GM21515 (cell line): Measurements from ENCODE around the gene SCD.
A peak's percentile ranks its signal among the peaks of the same experiment; 100 is the strongest.

ENCODE experiments used
- ATAC-seq: cut with Tn5 transposase; IDR thresholded peaks from one replicate; pipeline ENCODE4 v1.9.1; 2021; ENCODE audit not compliant: unreplicated experiment

The SCD gene

DNA sequence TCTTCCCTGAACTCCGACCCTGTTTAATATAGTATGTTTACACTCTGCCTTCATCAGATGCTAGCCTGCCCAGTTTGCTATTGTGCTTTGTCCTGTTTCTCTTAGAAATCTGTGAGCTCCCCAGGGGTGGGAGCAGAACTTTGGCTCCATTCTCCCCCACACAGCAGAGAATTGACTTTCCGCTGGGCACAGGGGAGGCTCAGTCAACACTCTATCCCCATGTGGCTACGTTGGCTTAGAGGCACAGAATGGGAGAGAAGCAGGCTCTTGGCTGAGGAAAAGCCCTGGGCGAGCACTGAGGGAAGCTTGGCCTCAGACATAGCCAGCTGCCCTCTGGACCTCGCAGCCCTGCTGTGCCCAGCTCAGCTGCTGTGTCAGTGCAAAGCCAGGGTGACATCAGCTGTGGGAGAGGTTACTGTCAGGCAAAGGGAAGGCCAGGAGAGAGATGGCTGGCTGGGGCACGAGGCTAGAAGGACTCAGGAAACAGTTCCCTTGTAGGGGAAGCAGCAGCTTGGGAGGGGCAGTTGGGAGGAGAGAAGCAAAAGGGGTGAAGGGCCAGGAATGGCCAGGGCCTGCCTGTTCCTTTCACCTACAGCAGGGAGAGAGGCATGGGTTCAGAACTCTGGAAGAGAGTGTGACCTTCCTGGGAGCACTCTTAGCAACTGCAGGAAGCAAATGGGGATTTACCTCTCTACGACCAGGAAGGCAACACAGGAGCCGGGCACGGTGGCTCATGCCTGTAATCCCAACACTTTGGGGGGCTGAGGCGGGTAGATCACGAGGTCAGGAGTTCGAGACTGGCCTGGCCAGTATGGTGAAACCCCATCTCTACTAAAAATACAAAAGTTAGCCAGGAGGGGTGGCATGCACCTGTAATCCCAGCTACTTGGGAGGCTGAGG lies 5.8 kb upstream of the SCD start:
- no peak for ATAC-seq

DNA sequence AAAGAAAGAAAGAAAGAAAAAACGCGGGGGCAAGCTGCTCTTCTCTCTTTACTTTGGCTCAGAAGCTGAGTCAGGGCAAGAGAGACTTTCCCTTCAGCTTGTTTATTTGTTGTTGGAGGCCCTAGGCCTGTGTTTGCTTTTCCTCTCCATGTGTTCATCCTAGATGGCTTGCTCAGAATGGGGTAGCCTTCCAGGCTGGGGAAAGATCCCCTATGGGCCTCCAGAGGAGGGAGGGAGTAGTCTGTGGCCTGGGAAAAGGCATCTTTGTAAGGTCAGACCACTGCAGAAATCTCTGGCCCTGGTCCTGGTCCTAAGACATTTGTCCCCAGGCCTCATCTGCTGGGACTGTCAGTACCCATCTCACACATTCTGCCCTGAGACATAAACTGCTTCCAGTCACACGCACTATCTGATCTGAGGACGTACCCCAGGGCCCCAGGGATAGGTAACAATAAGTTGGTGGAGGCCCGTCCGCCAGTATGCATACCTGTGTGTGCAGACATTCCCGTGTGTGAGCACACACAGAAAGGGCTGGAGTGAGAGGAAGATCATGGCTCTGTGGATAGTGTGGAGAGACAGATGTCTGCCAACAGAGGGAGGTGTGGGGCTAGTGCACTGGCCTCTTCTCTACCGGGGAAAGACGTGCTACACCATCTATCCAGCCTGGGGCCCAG lies 4.9 kb upstream of the SCD start:
- ATAC-seq = no peak

DNA sequence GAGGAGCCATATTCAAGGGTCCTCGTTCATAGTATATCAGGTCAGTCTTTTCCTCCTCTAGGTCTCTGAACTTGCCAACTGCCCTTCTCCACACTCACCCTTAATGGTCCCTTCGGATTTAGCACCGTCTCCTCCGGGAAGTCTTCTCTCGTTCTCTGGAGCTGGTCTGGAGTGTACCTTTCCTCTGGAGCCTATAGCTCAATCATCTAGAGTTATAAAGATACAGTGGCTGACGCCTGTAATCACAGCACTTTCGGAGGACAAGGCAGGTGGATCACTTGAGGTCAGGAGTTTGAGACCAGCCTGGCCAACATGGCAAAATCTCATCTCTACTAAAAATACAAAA lies 4.4 kb upstream of the SCD start:
- no peak for ATAC-seq

DNA sequence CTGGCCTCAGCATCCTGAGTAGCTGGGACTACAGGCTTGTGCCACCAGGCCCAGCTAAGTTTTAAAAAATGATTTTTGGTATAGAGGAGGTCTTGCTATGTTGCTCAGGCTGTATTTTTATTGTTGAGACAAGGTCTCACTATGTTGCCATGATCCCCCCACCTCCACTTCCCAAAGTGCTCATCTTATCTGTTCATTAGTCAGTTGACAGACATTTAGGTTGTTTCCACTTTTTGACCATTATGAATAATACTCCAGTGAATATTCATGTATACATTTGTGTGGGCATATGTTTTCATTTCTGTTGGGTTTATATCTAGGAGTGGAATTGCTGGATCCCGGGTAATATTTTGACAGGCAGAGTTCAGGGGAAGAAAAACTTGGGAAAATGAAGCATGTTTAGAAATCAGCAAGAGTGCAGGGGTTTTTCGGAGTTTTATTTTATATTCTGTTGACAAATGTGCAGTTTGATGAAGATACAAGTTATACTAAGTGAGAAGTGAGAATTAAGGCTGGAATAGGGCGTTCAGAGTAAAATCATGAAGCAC lies 2.7 kb upstream of the SCD start:
- no peak for ATAC-seq

DNA sequence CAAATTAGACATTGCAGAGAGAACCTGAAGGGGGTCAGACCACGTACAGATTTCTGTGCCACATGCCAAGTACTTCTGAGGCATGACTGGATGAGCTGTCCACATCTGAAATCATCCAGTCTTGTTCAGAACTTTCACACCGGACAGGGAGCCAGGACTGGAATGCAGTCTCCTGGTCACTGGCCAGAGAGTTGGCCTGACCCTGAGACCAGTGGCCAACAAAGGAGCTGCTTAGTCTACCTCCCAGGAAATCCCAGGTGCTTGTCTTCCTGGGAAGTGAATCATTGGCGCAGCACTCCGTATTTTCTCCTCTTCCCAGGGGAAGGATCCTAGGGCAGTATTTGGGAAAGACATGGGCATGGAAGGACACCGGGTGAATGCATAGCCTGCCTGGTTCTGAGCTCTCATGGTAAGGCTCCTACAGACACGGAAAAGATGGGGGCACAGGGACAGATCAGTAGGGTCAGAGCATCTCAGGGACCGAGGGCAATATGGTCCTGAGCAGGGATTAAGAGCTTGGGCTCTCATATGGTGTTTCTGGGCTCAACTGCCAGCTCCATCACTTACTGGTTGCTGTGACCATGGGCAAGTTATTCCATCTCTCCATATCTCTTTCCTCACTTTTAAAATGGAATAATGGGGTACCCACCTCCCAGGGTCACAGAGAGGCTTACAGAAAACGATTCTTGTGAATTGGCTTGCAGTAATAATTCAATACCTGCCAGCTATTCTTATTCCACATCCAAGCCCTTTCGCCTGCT lies 1.3 kb upstream of the SCD start:
- no peak for ATAC-seq

DNA sequence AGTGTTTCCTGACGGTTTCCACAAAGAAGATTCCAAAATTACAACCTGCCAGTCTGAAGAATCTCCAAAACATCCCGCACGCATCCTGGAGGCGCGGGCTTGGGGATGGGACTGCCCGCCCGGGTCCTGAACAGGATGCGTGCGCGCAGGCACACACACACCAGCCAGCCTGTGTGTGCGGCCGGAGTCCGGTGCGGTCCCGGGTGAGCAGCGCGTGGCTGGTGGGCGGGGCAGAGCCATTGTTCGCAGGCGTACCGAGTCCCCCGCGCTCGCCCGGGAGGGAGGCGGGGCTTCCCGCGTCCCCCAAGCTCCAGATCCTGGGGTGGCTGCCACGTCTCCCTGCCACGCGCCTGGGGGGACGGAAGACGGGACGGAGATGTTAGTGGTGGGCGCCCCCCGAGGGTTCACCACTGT lies 675 bp upstream of the SCD start:
- peak; percentile 41 for ATAC-seq

DNA sequence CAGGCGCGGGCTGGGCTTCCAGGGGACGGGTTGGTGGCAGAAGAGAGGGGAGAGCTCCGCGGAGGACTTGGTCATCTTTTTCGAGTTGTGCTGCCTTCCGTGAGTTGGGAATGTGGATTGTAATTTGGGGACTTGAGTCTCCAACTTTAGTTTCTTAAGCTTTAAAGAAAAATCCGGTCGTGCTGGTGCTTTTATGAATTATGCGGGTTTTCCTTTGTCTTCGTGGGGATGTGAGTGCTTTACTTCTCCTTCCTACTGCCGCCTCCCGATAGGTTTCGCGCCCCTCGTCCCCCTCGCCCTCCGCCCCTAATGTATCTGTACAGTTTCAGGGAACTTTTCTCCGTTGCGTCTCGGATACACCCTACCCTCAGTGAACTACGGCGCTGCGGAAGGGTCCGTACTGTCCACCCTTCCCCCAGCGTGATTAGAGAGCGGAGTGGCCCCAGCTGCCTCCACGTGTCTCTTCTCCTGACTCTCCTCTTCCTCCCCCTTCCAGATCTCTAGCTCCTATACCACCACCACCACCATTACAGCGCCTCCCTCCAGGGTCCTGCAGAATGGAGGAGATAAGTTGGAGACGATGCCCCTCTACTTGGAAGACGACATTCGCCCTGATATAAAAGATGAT lies 649 bp downstream of the SCD start:
- peak; percentile 3 for ATAC-seq

DNA sequence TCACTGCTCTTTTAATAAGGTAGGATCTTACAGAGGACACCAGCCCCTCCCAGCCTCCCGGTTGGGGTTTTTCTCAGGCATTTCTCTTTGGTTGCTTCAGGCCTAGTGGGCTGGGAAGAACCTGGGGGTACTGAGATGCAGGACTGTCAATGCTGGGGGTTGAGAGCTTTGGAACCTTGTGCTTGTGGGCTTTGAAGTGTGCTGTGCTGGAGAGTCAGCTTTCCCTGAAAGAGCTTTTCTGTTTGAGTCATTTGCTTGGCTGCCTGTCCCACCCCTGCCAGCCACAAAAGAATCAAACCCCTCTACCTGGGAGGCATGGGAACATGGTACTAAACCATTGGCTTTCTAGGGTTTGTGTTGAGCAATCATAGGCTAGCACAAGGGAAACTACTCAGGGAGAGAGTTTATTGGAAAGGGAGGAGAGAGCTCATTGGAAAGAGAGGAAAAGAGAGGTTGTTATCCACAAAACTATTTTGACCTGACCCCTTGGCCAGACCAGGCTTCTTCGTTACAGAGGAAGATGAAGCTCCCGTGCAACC lies 1.4 kb downstream of the SCD start:
- ATAC-seq = no peak

DNA sequence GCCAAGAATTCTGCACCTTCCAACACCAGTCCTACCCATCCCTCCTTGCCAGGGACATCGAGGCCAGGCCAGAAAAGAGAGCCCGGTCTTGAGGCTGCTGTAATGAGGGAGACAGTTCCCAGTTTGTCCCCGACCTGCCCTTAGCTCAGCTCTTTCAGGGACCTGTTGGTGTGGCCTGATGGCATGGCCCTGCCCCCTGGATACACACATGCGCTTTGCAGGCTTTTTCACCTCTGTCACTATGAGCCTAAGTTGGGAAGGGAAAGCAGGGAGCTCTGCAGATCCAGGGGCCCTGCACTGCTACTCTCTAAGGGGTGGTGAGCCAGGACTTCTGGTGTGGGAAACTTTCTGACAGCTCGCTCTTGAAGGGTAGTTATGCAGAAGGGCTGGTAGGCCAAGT lies 2.1 kb downstream of the SCD start:
- ATAC-seq = no peak

DNA sequence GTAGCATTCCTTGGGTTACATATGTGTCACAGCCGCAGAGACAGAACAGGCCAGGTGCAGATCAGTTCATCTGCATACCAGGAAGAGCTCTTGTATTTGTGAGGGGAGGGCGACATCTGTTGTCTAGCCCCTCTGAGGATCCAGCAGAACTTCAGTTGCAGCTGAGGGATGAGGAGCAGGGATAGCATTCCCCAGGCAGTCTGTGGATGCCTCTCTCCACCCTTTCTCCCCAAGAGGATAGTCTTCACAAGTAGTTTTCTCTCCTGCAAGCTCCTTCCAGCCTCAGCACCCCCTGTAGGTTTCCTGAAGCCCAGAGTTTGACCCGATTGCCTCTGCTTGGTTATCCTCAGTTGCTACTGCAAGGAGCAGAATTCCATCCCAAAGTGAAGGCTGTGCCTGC lies 2.6 kb downstream of the SCD start:
- ATAC-seq = no peak

DNA sequence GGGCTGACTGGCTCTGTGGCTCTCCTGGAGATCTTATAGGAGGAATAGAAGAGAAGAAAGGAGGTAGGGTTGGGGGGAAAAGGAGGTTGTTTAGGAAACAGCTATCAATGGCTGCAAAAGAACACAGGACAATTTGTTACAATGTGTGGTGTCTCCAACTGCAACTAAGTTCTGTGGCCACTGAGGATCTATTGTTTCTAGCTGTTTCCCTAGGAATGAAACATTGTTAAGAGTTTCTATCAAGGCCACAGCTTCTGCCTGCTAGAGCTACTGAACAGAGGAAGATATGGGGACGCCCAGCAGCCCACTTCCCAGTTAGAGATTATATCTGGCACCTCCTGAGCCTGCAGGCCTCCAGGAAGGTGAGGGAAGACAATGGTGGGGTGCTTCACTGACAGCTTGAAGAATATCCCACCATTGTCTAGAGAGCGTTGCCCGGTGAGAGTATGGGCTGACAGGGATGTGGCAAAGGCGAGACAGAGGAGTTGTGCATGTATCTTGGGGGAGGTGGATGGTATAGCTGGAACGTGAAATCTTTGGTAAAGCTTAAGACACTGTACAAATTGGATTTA lies 4.0 kb downstream of the SCD start:
- ATAC-seq = no peak

DNA sequence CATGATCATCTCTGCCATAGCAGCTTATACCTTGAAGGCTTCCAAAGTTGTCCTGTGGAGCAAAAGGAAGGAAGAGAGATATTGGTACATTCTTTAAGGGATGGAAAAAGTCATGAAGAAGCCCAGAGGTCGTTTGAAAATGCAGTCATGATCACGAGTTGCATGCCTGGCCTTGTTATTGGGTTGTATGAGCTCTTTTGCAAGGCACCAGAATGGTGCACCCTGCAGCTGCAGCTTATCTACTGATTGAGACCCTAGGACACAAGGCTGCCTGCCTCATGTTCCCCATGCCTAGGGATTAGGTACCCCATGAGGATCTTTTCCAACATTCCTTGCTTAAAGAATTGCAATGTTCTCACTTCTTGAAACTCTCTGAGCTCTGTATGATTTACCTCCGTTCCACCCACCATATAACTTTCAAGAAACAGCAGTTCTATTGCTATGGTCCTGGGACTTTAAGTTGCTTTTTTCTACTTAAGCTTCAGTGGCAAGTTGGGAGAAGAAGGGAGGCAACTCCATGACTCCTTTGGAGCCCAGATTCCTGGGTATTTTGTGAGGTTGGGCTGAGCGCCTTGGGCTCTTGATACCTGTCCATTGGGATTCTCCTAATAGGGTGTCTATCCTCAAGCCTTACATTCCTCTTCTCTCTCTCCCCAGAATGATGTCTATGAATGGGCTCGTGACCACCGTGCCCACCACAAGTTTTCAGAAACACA lies 6.9 kb downstream of the SCD start:
- no peak for ATAC-seq

DNA sequence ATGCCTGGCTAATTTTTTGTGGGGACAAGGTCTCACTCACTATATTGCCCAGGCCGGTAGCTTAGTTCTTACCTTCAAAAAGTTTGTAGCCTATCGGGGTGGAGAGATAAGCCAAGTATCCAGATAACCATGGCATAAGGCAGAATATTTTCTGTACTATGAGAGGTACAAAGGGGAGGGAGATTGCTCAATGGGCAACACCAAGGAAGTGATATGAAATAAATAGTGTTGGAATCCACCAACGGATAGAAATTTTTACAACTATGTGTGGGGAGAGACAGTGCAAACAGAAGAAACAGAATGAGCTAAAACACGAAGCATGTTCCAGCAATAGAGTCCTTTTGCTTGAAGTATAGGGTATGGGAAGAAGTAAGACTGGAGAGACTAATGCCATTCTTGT lies 8.1 kb downstream of the SCD start:
- ATAC-seq = no peak

DNA sequence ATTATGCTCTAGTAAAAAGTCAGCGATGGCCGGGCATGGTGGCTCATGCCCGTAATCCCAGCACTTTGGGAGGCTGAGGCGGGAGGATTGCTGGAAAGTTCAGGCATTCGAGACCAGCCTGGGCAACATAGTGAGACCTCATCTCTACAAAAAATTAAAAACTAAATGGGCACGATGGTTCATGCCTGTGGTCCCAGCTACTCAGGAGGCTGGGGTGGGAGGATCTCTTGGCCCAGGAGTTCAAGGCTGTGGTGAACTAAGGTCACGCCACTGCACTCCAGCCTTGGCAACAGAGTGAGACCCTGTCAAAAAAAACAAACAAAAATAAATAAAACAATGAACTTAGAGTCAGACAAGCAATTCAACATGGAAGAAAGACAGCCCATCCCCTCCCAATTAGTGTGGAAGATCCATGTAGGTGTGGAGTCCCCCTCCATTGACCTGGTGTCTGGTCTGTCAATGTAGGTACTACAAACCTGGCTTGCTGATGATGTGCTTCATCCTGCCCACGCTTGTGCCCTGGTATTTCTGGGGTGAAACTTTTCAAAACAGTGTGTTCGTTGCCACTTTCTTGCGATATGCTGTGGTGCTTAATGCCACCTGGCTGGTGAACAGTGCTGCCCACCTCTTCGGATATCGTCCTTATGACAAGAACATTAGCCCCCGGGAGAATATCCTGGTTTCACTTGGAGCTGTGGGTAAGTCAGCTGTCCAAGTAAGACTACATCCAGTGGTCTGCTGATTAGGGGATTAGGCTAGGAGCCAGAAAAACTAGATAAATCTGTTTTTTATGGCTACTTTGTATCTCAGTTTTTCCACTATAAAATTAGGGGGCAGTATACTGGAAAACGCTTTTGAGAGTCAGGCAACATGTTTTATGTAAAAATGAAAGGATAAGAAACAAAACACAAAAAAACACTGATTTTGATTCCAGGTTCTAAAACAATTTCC lies 9.3 kb downstream of the SCD start:
- ATAC-seq = no peak

DNA sequence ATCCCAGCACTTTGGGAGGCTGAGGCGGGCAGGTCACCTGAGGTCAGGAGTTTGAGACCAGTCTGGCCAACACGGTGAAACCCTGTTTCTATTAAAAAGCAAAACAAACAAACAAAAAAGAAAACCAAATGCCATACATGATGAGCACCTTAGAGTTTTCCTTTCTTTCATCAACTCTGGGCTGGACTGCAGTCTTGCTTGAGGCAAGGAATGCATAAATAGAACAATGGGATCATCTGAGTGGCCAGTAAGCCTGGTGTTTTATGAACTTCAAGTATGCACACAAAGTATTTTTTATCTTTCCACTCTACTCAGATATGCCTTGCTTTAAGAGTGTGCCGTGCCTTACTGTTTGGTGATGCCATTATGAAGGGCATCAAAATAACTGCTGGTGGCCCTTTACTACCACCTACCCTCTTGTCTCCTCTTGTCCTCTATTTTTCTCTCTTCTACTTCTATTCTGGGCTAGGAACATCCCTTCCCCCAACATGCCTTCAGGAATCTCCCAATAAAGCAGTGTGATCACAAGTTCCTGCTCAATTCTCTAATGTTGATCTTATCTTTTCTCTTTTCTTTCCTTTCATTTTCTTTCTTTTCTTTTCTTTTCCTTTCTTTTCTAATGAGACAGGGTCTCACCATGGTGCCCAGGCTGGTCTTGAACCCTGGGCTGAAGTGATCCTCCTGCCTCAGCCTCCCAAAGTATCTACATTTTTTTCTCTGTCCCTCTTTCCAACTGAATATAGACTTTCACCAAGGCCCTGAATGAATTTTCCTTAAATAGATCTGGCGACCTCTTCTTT lies 10.2 kb downstream of the SCD start:
- ATAC-seq = no peak

DNA sequence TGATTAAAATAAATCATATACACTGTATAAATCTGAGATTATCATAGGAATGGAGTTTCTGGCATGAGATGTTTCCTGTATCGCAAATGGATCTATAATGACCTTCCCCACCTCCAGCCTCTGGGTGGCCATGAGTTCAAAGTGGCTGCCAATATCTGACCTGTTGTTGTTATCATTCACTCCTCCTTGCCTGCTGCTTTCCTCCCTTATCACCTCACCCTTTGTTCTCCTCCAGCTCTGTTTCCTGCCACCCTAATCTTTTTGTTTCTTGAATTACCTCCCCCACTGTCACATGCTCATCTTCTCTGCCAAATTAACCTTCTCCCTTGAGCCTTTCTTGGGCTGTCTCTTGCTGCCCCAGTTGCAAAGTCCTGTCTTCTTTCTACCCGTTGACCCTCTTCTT lies 12.0 kb downstream of the SCD start:
- ATAC-seq = no peak

DNA sequence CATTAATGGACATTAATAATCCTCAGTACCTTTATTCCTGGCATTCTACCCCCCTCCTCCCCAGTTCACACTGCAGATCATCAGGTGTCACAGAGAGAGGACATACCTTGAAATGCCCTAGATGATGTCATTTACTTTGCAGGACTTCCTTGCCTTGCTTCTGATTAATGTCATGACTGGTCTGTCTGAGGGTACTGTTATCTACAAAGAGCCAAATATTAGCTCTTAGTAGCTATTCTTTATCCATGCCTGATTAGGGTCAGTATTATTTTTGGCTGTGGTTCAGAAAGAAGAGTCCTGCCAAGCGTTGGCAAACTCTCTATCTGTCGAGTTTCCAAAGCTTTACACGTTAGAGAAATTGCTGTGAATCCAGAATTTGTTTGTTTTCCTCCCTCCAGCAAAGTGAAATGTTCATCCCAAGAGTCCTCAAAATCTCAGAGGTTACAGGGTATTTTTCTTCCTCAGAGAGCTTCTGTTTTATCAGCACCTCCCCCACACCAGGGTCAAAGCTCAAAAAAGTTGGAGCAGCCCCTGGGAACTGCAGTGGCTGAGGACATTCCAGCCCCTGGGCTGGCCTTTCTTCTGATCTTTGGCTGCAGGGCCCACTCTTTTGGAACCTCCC lies 12.6 kb downstream of the SCD start:
- no peak for ATAC-seq

DNA sequence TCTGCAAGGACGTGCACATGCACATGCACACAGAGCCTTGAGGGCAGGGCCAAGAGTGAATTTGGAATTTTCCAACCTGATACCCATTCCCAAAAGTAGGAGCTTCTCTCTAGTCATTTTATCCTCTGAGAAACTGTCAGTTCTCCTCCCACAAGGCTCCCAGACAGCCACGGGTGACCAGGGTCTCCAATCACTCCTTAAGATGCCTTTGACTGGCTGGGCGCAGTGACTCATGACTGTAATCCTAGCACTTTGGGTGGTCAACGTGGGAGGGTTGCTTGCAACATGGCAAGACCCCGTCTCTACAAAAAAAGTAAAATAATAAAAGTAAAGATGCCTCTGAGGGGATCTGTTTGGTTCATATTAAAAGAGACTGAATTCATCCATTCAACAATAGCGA lies 13.2 kb downstream of the SCD start:
- ATAC-seq = no peak
